K562 (cell line): ENCODE results near the gene GINS2. TPM values are rescaled to one million over a fixed set of nuclear protein-coding genes. Genes with fewer than 3 reads are reported as not detected.
A peak's percentile ranks its signal among the peaks of the same experiment; 100 is the strongest.

ENCODE experiments used
- ATAC-seq: fragments of 200-7000 bp; cut with Tn5 transposase; 3 replicates; pipeline ENCODE4 v1.9.1; 2020; ENCODE audit warnings: moderate library complexity
- BruUV-seq: library from RNA; stranded (reverse); fragments of 400-500 nt; replicated peaks from 2 replicates; lab custom pipeline; 2021; lab: Mats Ljungman, UMichigan
- CTCF ChIA-PET: fragments of 300-600 bp; formaldehyde crosslinking; extraction: SDS; loops from one replicate; lab custom pipeline; 2021; ENCODE audit warnings: low intra/inter-chr PET ratio; lab: Yijun Ruan, JAX
- POLR2A ChIA-PET: fragments of 300-600, 350-650 bp; sonication (Branson Sonifier 250); formaldehyde crosslinking; extraction: SDS; loops from one replicate; lab custom pipeline; 2021; ENCODE audit warnings: antibody characterized with exemption, inconsistent platforms; lab: Yijun Ruan, JAX
- DNase-seq, 4 experiments: peaks; one replicate each; pipeline versions ENCODE4 v3.0.0 to v3.0.0-alpha.2; 2011 to 2018; ENCODE audit warnings: low spot score in 3 of 4, mixed read lengths in 3 of 4; ENCODE audit errors: extremely low read depth in 1 of 4
- FAIRE-seq: peaks from 2 replicates; lab custom pipeline; 2011; peaks lifted over from hg19 to GRCh38; lab: Jason Lieb, UNC
- H2AFZ ChIP-seq: 2 replicates; pipeline ENCODE4 v1.6.0; 2011; ENCODE audit warnings: low read depth, low read length, control low read depth, inconsistent platforms
- H3K27ac ChIP-seq: fragments of 200-600 bp; 3 replicates; pipeline ENCODE4 v1.8.0; 2011; ENCODE audit warnings: low read depth, mild to moderate bottlenecking, control low read depth, inconsistent platforms, low read length, moderate library complexity, mixed read lengths; ENCODE audit errors: extremely low read depth
- H3K27me3 ChIP-seq, 2 experiments: fragments of 300-600 bp in 1 of 2; 2 replicates in 1 of 2; 3 replicates in 1 of 2; pipeline versions ENCODE4 v1.6.0 to v1.8.0; 2011; ENCODE audit warnings: inconsistent platforms in 2 of 2, low read length in 2 of 2, mild to moderate bottlenecking in 1 of 2, mixed read lengths in 1 of 2, moderate library complexity in 1 of 2; ENCODE audit not compliant: control insufficient read depth in 2 of 2, insufficient read depth in 2 of 2
- H3K36me3 ChIP-seq: fragments of 300-600 bp; 3 replicates; pipeline ENCODE4 v1.8.0; 2011; ENCODE audit warnings: mild to moderate bottlenecking, low read length, inconsistent platforms; ENCODE audit not compliant: control insufficient read depth, insufficient read depth
- H3K4me1 ChIP-seq, 2 experiments: fragments of 200-600 bp in 1 of 2; replicated peaks in 1 of 2; 2 replicates in 1 of 2; 3 replicates in 1 of 2; pipeline versions ENCODE4 v1.5.1 to v1.8.0; 2011; ENCODE audit warnings: inconsistent platforms in 2 of 2, low read length in 2 of 2, mild to moderate bottlenecking in 1 of 2, mixed read lengths in 1 of 2, moderate library complexity in 1 of 2; ENCODE audit not compliant: control insufficient read depth in 2 of 2, insufficient read depth in 2 of 2
- H3K4me2 ChIP-seq: 2 replicates; pipeline ENCODE4 v1.6.1; 2011; ENCODE audit warnings: low read length, control low read depth, inconsistent platforms, mixed read lengths; ENCODE audit not compliant: insufficient read depth
- H3K4me3 ChIP-seq: fragments of 200-600 bp; sonication (generic), shearing (Covaris generic); 2 replicates; pipeline ENCODE4 v1.5.1; 2016; ENCODE audit warnings: control low read depth, inconsistent platforms
- H3K79me2 ChIP-seq: fragments of 200-600 bp; 3 replicates; pipeline ENCODE4 v1.8.0; 2011; ENCODE audit warnings: low read length, inconsistent platforms; ENCODE audit not compliant: control insufficient read depth, insufficient read depth
- H3K9ac ChIP-seq, 2 experiments: 2 replicates each; pipeline versions ENCODE4 v1.6.0 to v1.6.1; 2011; ENCODE audit warnings: low read depth in 2 of 2, low read length in 2 of 2, control low read depth in 1 of 2, inconsistent platforms in 1 of 2, mild to moderate bottlenecking in 1 of 2, mixed read lengths in 1 of 2; ENCODE audit not compliant: insufficient read depth in 1 of 2
- H3K9me1 ChIP-seq: one replicate; pipeline ENCODE4 v1.6.0; 2011; ENCODE audit warnings: inconsistent platforms, mild to moderate bottlenecking, low read length, moderate library complexity; ENCODE audit not compliant: control insufficient read depth, insufficient read depth
- H3K9me3 ChIP-seq: replicated peaks from 2 replicates; pipeline ENCODE4 v1.5.1; 2011; ENCODE audit warnings: low read depth, low read length, inconsistent platforms; ENCODE audit not compliant: control insufficient read depth, insufficient read depth
- H4K20me1 ChIP-seq: replicated peaks from 2 replicates; pipeline ENCODE4 v1.6.1; 2011; ENCODE audit warnings: low read length, inconsistent platforms, mixed read lengths; ENCODE audit not compliant: control insufficient read depth, insufficient read depth
- CTBP1 ChIP-seq: fragments of 450-650 bp; IDR thresholded peaks from 2 replicates; pipeline ENCODE4 v1.6.1; 2016; ENCODE audit warnings: borderline replicate concordance
- CTCFL ChIP-seq: IDR thresholded peaks from 2 replicates; pipeline ENCODE4 v1.6.1; 2011; ENCODE audit warnings: borderline replicate concordance, low read depth, mild to moderate bottlenecking, moderate library complexity, low read length; ENCODE audit not compliant: insufficient read depth, poor library complexity, severe bottlenecking
- DLX4 ChIP-seq: fragments of 250-450 bp; sonication (Bioruptor Pico); IDR thresholded peaks from 2 replicates; pipeline ENCODE4 v1.6.1; 2021; ENCODE audit warnings: mild to moderate bottlenecking
- ETV5 ChIP-seq: sonication (generic); formaldehyde crosslinking; IDR thresholded peaks from 2 replicates; pipeline ENCODE4 v1.4.0; 2020; ENCODE audit warnings: low read depth, mild to moderate bottlenecking, missing genetic modification reagents
- FOXP1 ChIP-seq: sonication (generic); formaldehyde crosslinking; IDR thresholded peaks from 2 replicates; pipeline ENCODE4 v1.8.0; 2022; ENCODE audit warnings: mild to moderate bottlenecking, missing genetic modification reagents
- KLF6 ChIP-seq: fragments of 250-450 bp; sonication (Bioruptor Pico); IDR thresholded peaks from 2 replicates; pipeline ENCODE4 v1.4.0; 2020; ENCODE audit warnings: mild to moderate bottlenecking, moderate library complexity, borderline replicate concordance
- MTA2 ChIP-seq: fragments of 450-650 bp; IDR thresholded peaks from 2 replicates; pipeline ENCODE4 v1.6.1; 2016; ENCODE audit warnings: low read depth
- NEUROD1 ChIP-seq: fragments of 150-350 bp; IDR thresholded peaks from 2 replicates; pipeline ENCODE4 v1.6.1; 2014; ENCODE audit warnings: borderline replicate concordance, low read length, low read depth; ENCODE audit not compliant: partially characterized antibody
- POLR2A ChIP-seq: fragments of 450-650 bp; conservative IDR thresholded peaks from 2 replicates; pipeline ENCODE4 v1.6.1; 2016
- RAD21 ChIP-seq, 2 experiments: fragments of 250-450 bp in 1 of 2; fragments of 450-650 bp in 1 of 2; sonication (Bioruptor Pico) in 1 of 2; formaldehyde crosslinking in 1 of 2; IDR thresholded peaks in 1 of 2; conservative IDR thresholded peaks in 1 of 2; 2 replicates each; pipeline versions ENCODE4 v1.4.0 to v1.8.0; 2020 to 2022; ENCODE audit warnings: mild to moderate bottlenecking in 2 of 2, moderate library complexity in 1 of 2
- RFX5 ChIP-seq: IDR thresholded peaks from 2 replicates; pipeline ENCODE4 v1.6.1; 2011; ENCODE audit warnings: low read depth, mild to moderate bottlenecking, improper control_type of control experiment, low read length
- SMARCB1 ChIP-seq: IDR thresholded peaks from 2 replicates; pipeline ENCODE4 v1.6.1; 2011; ENCODE audit warnings: improper control_type of control experiment, low read depth; ENCODE audit not compliant: insufficient read length
- SUPT5H ChIP-seq: fragments of 450-650 bp; IDR thresholded peaks from 2 replicates; pipeline ENCODE4 v1.6.1; 2016
- ZBTB33 ChIP-seq: sonication (generic); formaldehyde crosslinking; IDR thresholded peaks from 2 replicates; pipeline ENCODE4 v1.8.1; 2023; ENCODE audit warnings: mild to moderate bottlenecking, missing genetic modification reagents
- ZKSCAN8 ChIP-seq: fragments of 200-800 bp; sonication (Bioruptor generic); IDR thresholded peaks from 2 replicates; pipeline ENCODE4 v1.6.1; 2016; ENCODE audit warnings: missing genetic modification characterization, missing compliant biosample characterization
- ZNF282 ChIP-seq: sonication (generic); formaldehyde crosslinking; IDR thresholded peaks from 2 replicates; pipeline ENCODE4 v1.8.1; 2023; ENCODE audit warnings: missing genetic modification reagents
- ZNF76 ChIP-seq: fragments of 250-450 bp; sonication (Bioruptor Pico); IDR thresholded peaks from 2 replicates; pipeline ENCODE4 v1.4.0; 2020; ENCODE audit warnings: mild to moderate bottlenecking, moderate library complexity, borderline replicate concordance
- WGBS: fragments of 100-300 bp; shearing (Covaris generic); methylation state at CpG from one replicate; pipeline ENCODE4 v1.1.6; 2016; ENCODE audit warnings: low coverage, mixed read lengths; ENCODE audit not compliant: insufficient coverage; ENCODE audit errors: missing lambda C conversion rate; 5-methylcytosine and 5-hydroxymethylcytosine counted together
- in situ Hi-C: fragments of 300-500 bp; cut with MboI; formaldehyde crosslinking; loops from 4 replicates; pipeline ENCODE4 v1.15.0; 2018; ENCODE audit warnings: inconsistent platforms, mixed read lengths
- intact Hi-C: fragments of 100-400 bp; cut with micrococcal nuclease; formaldehyde crosslinking; loops from 2 replicates; pipeline ENCODE4 v1.14.2; 2022
- polyA plus RNA-seq, 8 experiments: library from polyadenylated mRNA; depleted of rRNA in 4 of 8; stranded (reverse) in 5 of 8; unstranded in 3 of 8; fragments of >200 nt; fragmentation: Nextera tagmentation in 2 of 8; fragmentation: Illumina TruSeq in 1 of 8; extraction: Ambion mirVana in 2 of 8; extraction: Trizol in 1 of 8; gene quantifications; 2 replicates each; pipeline versions ENCODE4 v1.2.1 to v1.2.3, GENCODE V29; 2011 to 2014; ENCODE audit warnings: inconsistent platforms in 1 of 8, missing spikeins in 1 of 8
- total RNA-seq, 7 experiments: library from RNA; depleted of rRNA in 6 of 7; stranded (reverse); fragments of >200 nt in 6 of 7; fragmentation: Illumina TruSeq in 2 of 7; extraction: Trizol in 2 of 7; gene quantifications; 2 replicates each; pipeline versions ENCODE4 v1.2.1 to v1.2.3, GENCODE V29; 2011 to 2021; ENCODE audit warnings: low replicate concordance in 1 of 7

Gene GINS2
- total and polyA plus RNA-seq, 9 of the 15 experiments (the other 6 are each of a cell fraction or from before 2014, with no cell fraction given): 40.4 to 76.2 (median 44.6) TPM

- ChIA-PET POLR2A (interaction anchor here (0.6 kb wide), 1 partner anchor 412 kb away, joined by 3 read pairs; no protein-coding TSS in a partner anchor), CTCF (no interaction called here)
- Histone ChIP-seq H3K27ac (no peak overlapping the region), H3K9me1 (peaks cover 11% of the 10 kb centered on the region), H3K36me3 (peaks cover 97% of the 10 kb centered on the region; the same call in 2 of the 3 replicates), H3K79me2 (peaks cover 99% of the 10 kb centered on the region), H3K9me3 (peaks cover 5% of the 10 kb centered on the region; the same call in 1 of the 2 replicates), H2AFZ (no peak overlapping the region), H3K27me3 (no peaks in the 10 kb centered on the region), H3K4me3 (no peak overlapping the region), H4K20me1 (peaks cover 73% of the 10 kb centered on the region), H3K4me2 (no peak overlapping the region), H3K4me1 (peaks cover 4 to 77% of the 10 kb centered on the region in 2 experiments; a peak in 2 of 5 replicates), H3K9ac (no peak overlapping the region)
- DNase-seq (peak in 1 of 4 experiments; percentile 41), ATAC-seq (peak; percentile 28), FAIRE-seq (no peak)
- intact Hi-C loops: no loop called here
- BruUV-seq: no TSS peak
- in situ Hi-C loops: no loop called here
- WGBS: 88% methylated on average over 12 of the region's 14 CpGs
- TF ChIP-seq NEUROD1: no peak
- TF ChIP-seq SMARCB1: no peak
- TF ChIP-seq ETV5: no peak
- no peak for TF ChIP-seq RFX5
- no peak for TF ChIP-seq ZNF76 (CRISPR knock-in tag)
- TF ChIP-seq RAD21 (CRISPR knock-in tag; conservative IDR thresholded peaks at IDR 0.05 in 1 of 2, IDR thresholded peaks at IDR 0.05 in 1 of 2): peak in 1 of 2 experiments; percentile 16; a peak in 1 of 4 replicates
- 0 out of 2 replicates have a peak, but pooled peaks have one; percentile 5 for TF ChIP-seq POLR2A
- TF ChIP-seq MTA2: no peak
- no peak for TF ChIP-seq ZKSCAN8 (CRISPR knock-in tag)
- TF ChIP-seq ZBTB33 (CRISPR knock-in tag): peak; percentile 79
- TF ChIP-seq ZNF282 (CRISPR knock-in tag): no peak
- TF ChIP-seq FOXP1: no peak
- no peak for TF ChIP-seq CTCFL
- TF ChIP-seq CTBP1: no peak
- TF ChIP-seq KLF6 (CRISPR knock-in tag): no peak
- no peak for TF ChIP-seq DLX4 (CRISPR knock-in tag)
- 0 out of 2 replicates have a peak, but pooled peaks have one; percentile 12 for TF ChIP-seq SUPT5H
These were observed 60.1 kb downstream of the GINS2 start for GRCh38 chr16:85628645-85629044.
